Hematopoietic multipotent progenitor cell treated with erythropoietin and hydrocortisone succinate and interleukin-3 and kit ligand, for 15 days (in vitro differentiated cells): ENCODE data around the gene AMIGO1.
A peak's percentile ranks its signal among the peaks of the same experiment; 100 is the strongest.

Experiments used
- DNase-seq: peaks from one replicate; pipeline ENCODE4 v3.0.0-alpha.2; 2015; ENCODE audit warnings: low spot score

The AMIGO1 gene

GRCh38 chr1:109532365-109533136, 23.0 kb upstream of the AMIGO1 start:
- DNase-seq: peak; percentile 80

- no peak for DNase-seq
Measured at GRCh38 chr1:109531826-109532364, 22.4 kb upstream of the AMIGO1 start.

- DNase-seq: no peak
Measured at GRCh38 chr1:109531380-109531779, 21.9 kb upstream of the AMIGO1 start.

- DNase-seq: no peak
Measured at GRCh38 chr1:109530457-109531087, 21.0 kb upstream of the AMIGO1 start.

GRCh38 chr1:109529881-109530456, 20.4 kb upstream of the AMIGO1 start:
- DNase-seq: no peak

- DNase-seq: no peak
Measured at GRCh38 chr1:109528712-109529111, 19.2 kb upstream of the AMIGO1 start.

- no peak for DNase-seq
Measured at GRCh38 chr1:109527846-109528695, 18.5 kb upstream of the AMIGO1 start.

GRCh38 chr1:109527098-109527811, 17.7 kb upstream of the AMIGO1 start:
- no peak for DNase-seq

- no peak for DNase-seq
Measured at GRCh38 chr1:109523706-109524105, 14.2 kb upstream of the AMIGO1 start.

GRCh38 chr1:109522026-109522425, 12.5 kb upstream of the AMIGO1 start:
- no peak for DNase-seq

GRCh38 chr1:109521002-109521951, 11.8 kb upstream of the AMIGO1 start:
- DNase-seq: no peak

GRCh38 chr1:109517337-109517736, 7.8 kb upstream of the AMIGO1 start:
- no peak for DNase-seq

GRCh38 chr1:109516872-109517271, 7.3 kb upstream of the AMIGO1 start:
- DNase-seq: no peak

GRCh38 chr1:109514846-109515245, 5.3 kb upstream of the AMIGO1 start:
- DNase-seq: no peak

- no peak for DNase-seq
Measured at GRCh38 chr1:109513110-109513710, 3.7 kb upstream of the AMIGO1 start.

- no peak for DNase-seq
Measured at GRCh38 chr1:109508873-109509175, 703 bp downstream of the AMIGO1 start.

- no peak for DNase-seq
Measured at GRCh38 chr1:109508001-109508872, 1.3 kb downstream of the AMIGO1 start.

- DNase-seq: no peak
Measured at GRCh38 chr1:109504974-109505373, 4.6 kb downstream of the AMIGO1 start.

- DNase-seq: no peak
Measured at GRCh38 chr1:109503935-109504334, 5.6 kb downstream of the AMIGO1 start.
